Smooth muscle cell (in vitro differentiated cells): ENCODE data around the gene FBN2. TPM values are rescaled to one million over a fixed set of nuclear protein-coding genes. Genes with fewer than 3 reads are reported as not detected.

Experiments used
- DNase-seq: peaks from one replicate; lab custom pipeline; 2025; ENCODE audit not compliant: unreplicated experiment; lab: John Stamatoyannopoulos, UW
- H2AFZ ChIP-seq: fragments of 200-600 bp; sonication (generic); 2 replicates; pipeline ENCODE4 v1.6.0; 2016; ENCODE audit warnings: antibody characterized with exemption, low read depth, mild to moderate bottlenecking
- H3F3A ChIP-seq: fragments of 200-600 bp; sonication (generic); 2 replicates; pipeline ENCODE4 v1.6.0; 2017; ENCODE audit warnings: antibody characterized with exemption, low read depth
- H3K27ac ChIP-seq: fragments of 200-600 bp; sonication (generic); 2 replicates; pipeline ENCODE4 v1.5.1; 2016; ENCODE audit warnings: low read depth, mild to moderate bottlenecking
- H3K27me3 ChIP-seq: fragments of 200-600 bp; sonication (generic); 2 replicates; pipeline ENCODE4 v1.6.1; 2016; ENCODE audit warnings: low read depth, mild to moderate bottlenecking
- H3K36me3 ChIP-seq: fragments of 200-600 bp; sonication (generic); 2 replicates; pipeline ENCODE4 v1.5.1; 2016; ENCODE audit warnings: low read depth
- H3K4me1 ChIP-seq: fragments of 200-600 bp; sonication (generic); 2 replicates; pipeline ENCODE4 v1.5.1; 2016; ENCODE audit warnings: low read depth
- H3K4me2 ChIP-seq: fragments of 200-600 bp; sonication (generic); 2 replicates; pipeline ENCODE4 v1.6.0; 2016; ENCODE audit warnings: mild to moderate bottlenecking
- H3K4me3 ChIP-seq: fragments of 200-600 bp; sonication (generic); 2 replicates; pipeline ENCODE4 v1.5.1; 2016; ENCODE audit warnings: mild to moderate bottlenecking
- H3K79me2 ChIP-seq: fragments of 200-600 bp; sonication (generic); 2 replicates; pipeline ENCODE4 v1.6.0; 2016; ENCODE audit warnings: low read depth, mild to moderate bottlenecking
- H3K9ac ChIP-seq: fragments of 200-600 bp; sonication (generic); 2 replicates; pipeline ENCODE4 v1.6.0; 2016; ENCODE audit warnings: low read depth
- H3K9me3 ChIP-seq: fragments of 200-600 bp; sonication (generic); replicated peaks from 2 replicates; pipeline ENCODE4 v1.5.1; 2016; ENCODE audit warnings: low read depth
- H4K20me1 ChIP-seq: fragments of 200-600 bp; sonication (generic); 2 replicates; pipeline ENCODE4 v1.6.0; 2016; ENCODE audit warnings: low read depth
- WGBS: methylation state at CpG from one replicate; pipeline ENCODE4 v1.1.7; 2016; ENCODE audit warnings: low lambda C conversion rate; 5-methylcytosine and 5-hydroxymethylcytosine counted together
- polyA plus RNA-seq: library from polyadenylated mRNA; unstranded; fragments of >200 nt; fragmentation: Nextera tagmentation; extraction: Ambion mirVana; gene quantifications from 2 replicates; pipeline ENCODE4 v1.2.1, GENCODE V29; 2016
- total RNA-seq: library from RNA; depleted of rRNA; stranded (reverse); fragments of >200 nt; gene quantifications from 2 replicates; pipeline ENCODE4 v1.2.3, GENCODE V29; 2014
- TF ChIP-seq, protein P1 (sequence below): fragments of 200-600 bp; sonication (generic); IDR thresholded peaks from 2 replicates; pipeline ENCODE4 v1.5.1; 2017; ENCODE audit warnings: borderline replicate concordance, mild to moderate bottlenecking, antibody characterized with exemption; ENCODE audit not compliant: insufficient read depth, poor library complexity, severe bottlenecking

Gene FBN2
- total and polyA plus RNA-seq, 2 experiments from 2014 or later: 17.2 to 25.9 TPM

DNA sequence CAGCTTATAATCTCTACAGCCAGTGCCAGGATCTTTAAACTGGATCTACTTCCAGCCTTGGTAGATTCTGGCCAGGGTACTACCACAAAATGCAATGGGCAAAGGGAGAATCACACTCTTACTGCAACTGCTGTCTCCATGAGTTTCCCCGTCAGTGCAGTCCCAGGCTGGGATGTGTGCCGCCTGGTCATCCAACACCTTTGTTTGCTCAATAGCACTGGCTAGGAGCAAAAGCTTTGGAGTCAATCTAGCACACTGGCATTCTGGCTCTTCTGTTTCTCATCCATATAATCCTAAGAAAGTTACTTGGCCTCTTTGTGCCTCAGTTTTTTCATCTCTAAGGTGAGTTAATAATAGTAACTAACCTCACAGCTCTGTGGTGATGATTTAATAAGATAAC is 96.9 kb downstream of the FBN2 start:
- no peak overlapping the region for H3K4me3 ChIP-seq
- no peaks in the 10 kb centered on the region for H3K9me3 ChIP-seq
- no peak overlapping the region for H3K9ac ChIP-seq
- no peak overlapping the region for H2AFZ ChIP-seq
- no peak for DNase-seq
- no peaks in the 10 kb centered on the region for H3K36me3 ChIP-seq
- no peaks in the 10 kb centered on the region for H3K79me2 ChIP-seq
- no peaks in the 10 kb centered on the region for H4K20me1 ChIP-seq
- H3K4me2 ChIP-seq: no peak overlapping the region
- H3K4me1 ChIP-seq: peaks cover 7% of the 10 kb centered on the region
- WGBS: 100% methylated on average over 2 of the region's 2 CpGs
- H3K27ac ChIP-seq: no peak overlapping the region
- TF ChIP-seq, protein P1, sequence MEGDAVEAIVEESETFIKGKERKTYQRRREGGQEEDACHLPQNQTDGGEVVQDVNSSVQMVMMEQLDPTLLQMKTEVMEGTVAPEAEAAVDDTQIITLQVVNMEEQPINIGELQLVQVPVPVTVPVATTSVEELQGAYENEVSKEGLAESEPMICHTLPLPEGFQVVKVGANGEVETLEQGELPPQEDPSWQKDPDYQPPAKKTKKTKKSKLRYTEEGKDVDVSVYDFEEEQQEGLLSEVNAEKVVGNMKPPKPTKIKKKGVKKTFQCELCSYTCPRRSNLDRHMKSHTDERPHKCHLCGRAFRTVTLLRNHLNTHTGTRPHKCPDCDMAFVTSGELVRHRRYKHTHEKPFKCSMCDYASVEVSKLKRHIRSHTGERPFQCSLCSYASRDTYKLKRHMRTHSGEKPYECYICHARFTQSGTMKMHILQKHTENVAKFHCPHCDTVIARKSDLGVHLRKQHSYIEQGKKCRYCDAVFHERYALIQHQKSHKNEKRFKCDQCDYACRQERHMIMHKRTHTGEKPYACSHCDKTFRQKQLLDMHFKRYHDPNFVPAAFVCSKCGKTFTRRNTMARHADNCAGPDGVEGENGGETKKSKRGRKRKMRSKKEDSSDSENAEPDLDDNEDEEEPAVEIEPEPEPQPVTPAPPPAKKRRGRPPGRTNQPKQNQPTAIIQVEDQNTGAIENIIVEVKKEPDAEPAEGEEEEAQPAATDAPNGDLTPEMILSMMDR: no peak
- no peaks in the 10 kb centered on the region for H3F3A ChIP-seq
- H3K27me3 ChIP-seq: no peaks in the 10 kb centered on the region

DNA sequence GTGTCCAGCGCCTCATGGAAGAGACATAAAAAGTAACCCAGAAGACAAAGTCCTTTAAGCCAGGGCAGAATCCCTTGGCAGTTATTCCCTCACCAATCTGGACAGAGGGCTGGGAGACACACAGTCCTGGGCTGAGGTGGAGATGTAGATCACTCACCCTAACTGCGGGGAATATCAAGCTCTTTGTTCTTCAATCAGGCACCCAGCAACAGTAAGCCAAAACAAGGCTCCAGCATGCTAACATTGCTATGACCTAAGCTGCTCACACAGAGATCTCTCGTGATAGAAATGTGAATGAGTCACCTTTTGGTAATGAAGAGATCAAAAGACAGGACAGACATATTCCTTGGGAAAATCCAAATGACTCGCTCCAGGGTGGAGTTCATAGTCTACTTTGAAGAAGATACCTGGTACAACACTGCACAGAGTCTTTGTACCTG is 101.3 kb downstream of the FBN2 start:
- Histone ChIP-seq H3K27ac (peak overlapping the region; percentile 51), H3K9me3 (no peaks in the 10 kb centered on the region), H3K9ac (peak overlapping the region; percentile 20), H3K79me2 (no peaks in the 10 kb centered on the region), H3F3A (no peaks in the 10 kb centered on the region), H3K4me2 (no peak overlapping the region), H4K20me1 (no peaks in the 10 kb centered on the region), H3K4me1 (peaks cover under 1% of the 10 kb centered on the region), H2AFZ (no peak overlapping the region), H3K4me3 (no peak overlapping the region), H3K27me3 (no peaks in the 10 kb centered on the region), H3K36me3 (no peaks in the 10 kb centered on the region)
- TF ChIP-seq, protein P1: no peak
- WGBS: 66% methylated on average over 4 of the region's 4 CpGs
- DNase-seq: no peak

DNA sequence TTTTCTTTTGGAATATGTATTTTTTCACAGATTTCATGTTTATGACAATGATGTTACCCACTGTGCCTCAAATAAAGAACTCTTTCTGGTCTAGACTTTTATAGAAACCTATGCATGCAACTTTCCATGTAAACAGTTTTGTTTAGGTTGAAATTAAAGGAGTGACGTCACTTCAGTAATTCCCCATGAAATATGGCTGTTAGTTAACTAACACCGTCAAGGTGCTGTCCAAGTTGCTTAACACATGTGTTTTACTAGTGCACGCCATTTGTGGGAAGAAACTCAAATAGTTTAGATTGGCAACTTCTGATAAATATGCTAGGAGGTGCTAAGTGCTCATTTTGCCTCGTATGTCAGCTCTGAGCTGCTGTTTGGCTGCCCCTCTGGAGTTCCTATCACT is 102.2 kb downstream of the FBN2 start:
- no peaks in the 10 kb centered on the region for H3K36me3 ChIP-seq
- H3K79me2 ChIP-seq: no peaks in the 10 kb centered on the region
- no peaks in the 10 kb centered on the region for H3K4me1 ChIP-seq
- no peak overlapping the region for H2AFZ ChIP-seq
- no peaks in the 10 kb centered on the region for H3F3A ChIP-seq
- no peak overlapping the region for H3K4me3 ChIP-seq
- no peaks in the 10 kb centered on the region for H3K9me3 ChIP-seq
- WGBS: 83% methylated on average over 4 of the region's 4 CpGs
- DNase-seq: no peak
- no peak overlapping the region for H3K4me2 ChIP-seq
- H3K27ac ChIP-seq: no peak overlapping the region
- no peaks in the 10 kb centered on the region for H4K20me1 ChIP-seq
- TF ChIP-seq, protein P1: no peak
- no peaks in the 10 kb centered on the region for H3K27me3 ChIP-seq
- H3K9ac ChIP-seq: no peak overlapping the region

GRCh38 chr5:128434993-128435392 is 103.1 kb downstream of the FBN2 start:
- H3K27me3 ChIP-seq: no peaks in the 10 kb centered on the region
- H3K4me1 ChIP-seq: no peaks in the 10 kb centered on the region
- H3K9me3 ChIP-seq: no peaks in the 10 kb centered on the region
- no peak overlapping the region for H3K4me3 ChIP-seq
- no peaks in the 10 kb centered on the region for H3K79me2 ChIP-seq
- H4K20me1 ChIP-seq: no peaks in the 10 kb centered on the region
- no peaks in the 10 kb centered on the region for H3F3A ChIP-seq
- TF ChIP-seq, protein P1: no peak
- DNase-seq: no peak
- H3K9ac ChIP-seq: no peak overlapping the region
- H2AFZ ChIP-seq: no peak overlapping the region
- H3K4me2 ChIP-seq: no peak overlapping the region
- no peak overlapping the region for H3K27ac ChIP-seq
- H3K36me3 ChIP-seq: no peaks in the 10 kb centered on the region
